Stomach smooth muscle (tissue), 2 donors: ENCODE data around the gene ACTN4.
A peak's percentile ranks its signal among the peaks of the same experiment; 100 is the strongest.

ENCODE experiments used
- H3K27ac ChIP-seq: one replicate; pipeline ENCODE4 v1.7.0; 2013; ENCODE audit warnings: mild to moderate bottlenecking, low read length, inconsistent platforms
- H3K27me3 ChIP-seq, 2 donors: one replicate each; pipeline ENCODE4 v1.7.0; 2013; ENCODE audit warnings: low read length in 2 of 2; ENCODE audit not compliant: insufficient read depth in 2 of 2, control insufficient read depth in 1 of 2
- H3K36me3 ChIP-seq, 2 donors: one replicate each; pipeline ENCODE4 v1.7.0; 2013; ENCODE audit warnings: low read length in 2 of 2; ENCODE audit not compliant: control insufficient read depth in 2 of 2, insufficient read depth in 2 of 2
- H3K4me1 ChIP-seq: one replicate; pipeline ENCODE4 v1.7.0; 2013; ENCODE audit warnings: low read length; ENCODE audit not compliant: control insufficient read depth, insufficient read depth
- H3K4me3 ChIP-seq, 2 donors: one replicate each; pipeline ENCODE4 v1.7.0; 2013; ENCODE audit warnings: low read length in 2 of 2
- H3K9ac ChIP-seq, 2 donors: one replicate each; pipeline ENCODE4 v1.7.0; 2013; ENCODE audit warnings: low read length in 2 of 2, mild to moderate bottlenecking in 1 of 2
- H3K9me3 ChIP-seq, 2 donors: one replicate each; pipeline ENCODE4 v1.7.0; 2013; ENCODE audit warnings: low read length in 2 of 2; ENCODE audit not compliant: control insufficient read depth in 2 of 2
- donor health status: healthy.
- donor health status: Pancreatic carcinoma.

ACTN4 gene

DNA sequence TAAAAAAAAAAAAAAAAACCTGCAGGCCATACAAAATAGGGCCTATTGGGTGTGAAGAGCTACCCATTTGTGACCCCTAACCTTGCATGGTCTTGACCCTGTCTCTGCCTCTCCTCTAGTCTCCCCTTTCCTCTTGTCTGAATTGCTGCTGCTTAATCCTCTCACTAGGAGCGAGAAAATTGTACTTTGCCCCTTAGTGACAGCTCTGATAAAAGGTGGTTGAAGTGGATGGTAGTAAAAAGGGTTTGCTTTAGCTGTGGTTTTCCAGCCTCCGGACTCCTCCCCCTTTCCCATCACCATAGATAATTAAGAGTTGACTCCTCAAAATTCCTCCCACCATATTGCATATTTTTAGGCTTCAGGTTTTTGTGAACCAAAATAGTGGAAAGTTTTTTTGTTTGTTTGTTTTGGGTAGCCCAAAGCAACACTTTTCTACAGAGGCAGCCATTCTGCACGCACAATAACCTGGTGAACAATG is 23.5 kb downstream of the ACTN4 start:
- peaks cover 80% of the 10 kb centered on the region for H3K4me1 ChIP-seq
- no peak overlapping the region for H3K9ac ChIP-seq
- no peaks in the 10 kb centered on the region for H3K27me3 ChIP-seq
- H3K4me3 ChIP-seq, result no peak overlapping the region
- H3K27ac ChIP-seq, result no peak overlapping the region
- no peaks in the 10 kb centered on the region for H3K9me3 ChIP-seq
- no peaks in the 10 kb centered on the region for H3K36me3 ChIP-seq

DNA sequence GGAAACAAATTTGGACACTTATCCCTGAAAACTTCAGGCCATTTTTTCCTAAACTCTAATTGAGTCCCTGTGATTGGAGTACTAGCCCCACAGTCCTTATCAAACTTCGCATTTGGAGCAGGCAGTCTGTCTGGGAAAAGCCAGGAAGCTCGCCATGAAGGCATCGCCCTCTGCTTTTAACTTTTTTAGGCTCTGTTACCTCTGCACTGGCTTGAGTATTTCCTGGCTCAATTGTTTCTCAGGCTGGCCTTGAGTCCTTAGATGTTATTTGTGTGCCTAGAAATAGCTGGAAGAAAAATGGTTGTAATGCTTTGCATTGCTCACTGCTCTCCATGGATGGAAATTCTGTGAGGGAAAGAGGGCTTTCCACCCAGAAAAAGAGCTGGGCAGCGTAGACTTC is 24.2 kb downstream of the ACTN4 start:
- peaks cover 78% of the 10 kb centered on the region for H3K4me1 ChIP-seq
- H3K9ac ChIP-seq, result peak overlapping the region in 1 of 2 donors; percentile 47
- peak overlapping the region in 1 of 2 donors; percentile 15 for H3K4me3 ChIP-seq
- peak overlapping the region; percentile 76 for H3K27ac ChIP-seq
- no peaks in the 10 kb centered on the region for H3K36me3 ChIP-seq
- H3K9me3 ChIP-seq, result no peaks in the 10 kb centered on the region
- no peaks in the 10 kb centered on the region for H3K27me3 ChIP-seq

DNA sequence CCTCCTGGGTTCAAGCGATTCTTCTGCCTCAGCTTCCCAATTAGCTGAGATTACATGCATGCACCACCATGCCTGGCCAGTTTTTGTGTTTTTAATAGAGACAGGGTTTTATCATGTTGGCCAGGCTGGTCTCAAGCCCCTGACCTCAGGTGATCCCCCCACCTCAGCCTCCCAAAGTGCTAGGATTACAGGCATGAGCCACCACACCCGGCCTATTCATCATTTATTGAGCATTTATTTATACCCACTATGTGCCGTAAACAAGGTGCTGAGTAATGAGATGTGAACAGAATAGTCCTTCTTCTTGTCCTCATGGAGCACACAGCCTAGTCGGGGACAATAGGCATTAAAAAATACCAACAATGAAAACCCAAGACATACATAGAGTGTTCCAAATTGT is 25.6 kb downstream of the ACTN4 start:
- H3K9ac ChIP-seq, result no peak overlapping the region
- peaks cover 72% of the 10 kb centered on the region for H3K4me1 ChIP-seq
- H3K27ac ChIP-seq, result no peak overlapping the region

DNA sequence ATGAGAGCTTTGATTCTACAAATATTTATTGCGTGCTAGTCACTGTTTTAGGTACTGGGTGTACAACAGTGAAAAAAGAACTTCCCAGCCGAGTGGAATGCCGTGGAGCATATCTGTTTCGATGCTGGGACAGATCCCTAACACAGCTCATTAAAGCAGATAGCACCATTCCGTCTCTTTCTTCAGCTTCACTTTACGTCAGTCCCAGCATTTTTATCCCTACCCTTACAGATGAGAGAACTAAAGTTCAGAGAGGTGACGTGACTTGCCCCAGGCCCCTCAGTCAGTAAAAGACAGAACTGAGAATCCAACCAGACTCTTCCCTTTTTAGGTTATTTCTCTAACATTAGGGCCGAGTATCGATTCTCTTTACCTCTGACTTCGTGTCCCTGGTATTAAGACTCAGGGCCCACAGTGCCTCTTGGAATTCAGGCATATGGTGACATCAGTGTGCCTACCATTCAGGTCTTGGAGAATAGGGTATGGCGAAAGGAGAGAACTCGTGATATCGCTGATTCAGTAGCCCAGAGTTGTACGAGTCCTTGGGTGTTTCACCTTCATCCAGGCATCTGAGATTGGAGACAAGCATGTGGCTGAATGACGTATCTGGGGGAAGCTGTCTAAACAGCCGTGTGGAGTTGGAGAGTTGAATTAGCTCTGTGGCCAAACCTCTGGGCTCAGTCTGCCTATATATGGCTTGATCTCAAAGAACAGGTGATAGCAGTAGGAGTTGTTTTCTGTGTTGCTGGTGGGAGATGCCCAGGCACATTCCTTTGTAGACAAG is 27.1 kb downstream of the ACTN4 start:
- H3K36me3 ChIP-seq, result peaks cover 6 to 7% of the 10 kb centered on the region in 2 donors
- peak overlapping the region; percentile 24 to 59 for H3K4me3 ChIP-seq
- peak overlapping the region; percentile 54 to 81 for H3K9ac ChIP-seq
- peak overlapping the region; percentile 94 for H3K27ac ChIP-seq
- H3K9me3 ChIP-seq, result no peaks in the 10 kb centered on the region
- H3K27me3 ChIP-seq, result no peaks in the 10 kb centered on the region
- peaks cover 63% of the 10 kb centered on the region for H3K4me1 ChIP-seq

More for the DNA sequence above, 25.6 kb downstream of the ACTN4 start:
- Histone ChIP-seq H3K27me3 (no peaks in the 10 kb centered on the region), H3K9me3 (no peaks in the 10 kb centered on the region), H3K36me3 (peaks cover 3 to 4% of the 10 kb centered on the region in 2 donors), H3K4me3 (no peak overlapping the region)

GRCh38 chr19:38675611-38676010 is 28.2 kb downstream of the ACTN4 start:
- H3K27ac ChIP-seq, result peak overlapping the region; percentile 94
- no peak overlapping the region for H3K9ac ChIP-seq
- peaks cover 6 to 9% of the 10 kb centered on the region in 2 donors for H3K36me3 ChIP-seq
- H3K9me3 ChIP-seq, result no peaks in the 10 kb centered on the region
- H3K4me1 ChIP-seq, result peaks cover 58% of the 10 kb centered on the region
- H3K4me3 ChIP-seq, result peak overlapping the region in 1 of 2 donors; percentile 15
- H3K27me3 ChIP-seq, result no peaks in the 10 kb centered on the region

DNA sequence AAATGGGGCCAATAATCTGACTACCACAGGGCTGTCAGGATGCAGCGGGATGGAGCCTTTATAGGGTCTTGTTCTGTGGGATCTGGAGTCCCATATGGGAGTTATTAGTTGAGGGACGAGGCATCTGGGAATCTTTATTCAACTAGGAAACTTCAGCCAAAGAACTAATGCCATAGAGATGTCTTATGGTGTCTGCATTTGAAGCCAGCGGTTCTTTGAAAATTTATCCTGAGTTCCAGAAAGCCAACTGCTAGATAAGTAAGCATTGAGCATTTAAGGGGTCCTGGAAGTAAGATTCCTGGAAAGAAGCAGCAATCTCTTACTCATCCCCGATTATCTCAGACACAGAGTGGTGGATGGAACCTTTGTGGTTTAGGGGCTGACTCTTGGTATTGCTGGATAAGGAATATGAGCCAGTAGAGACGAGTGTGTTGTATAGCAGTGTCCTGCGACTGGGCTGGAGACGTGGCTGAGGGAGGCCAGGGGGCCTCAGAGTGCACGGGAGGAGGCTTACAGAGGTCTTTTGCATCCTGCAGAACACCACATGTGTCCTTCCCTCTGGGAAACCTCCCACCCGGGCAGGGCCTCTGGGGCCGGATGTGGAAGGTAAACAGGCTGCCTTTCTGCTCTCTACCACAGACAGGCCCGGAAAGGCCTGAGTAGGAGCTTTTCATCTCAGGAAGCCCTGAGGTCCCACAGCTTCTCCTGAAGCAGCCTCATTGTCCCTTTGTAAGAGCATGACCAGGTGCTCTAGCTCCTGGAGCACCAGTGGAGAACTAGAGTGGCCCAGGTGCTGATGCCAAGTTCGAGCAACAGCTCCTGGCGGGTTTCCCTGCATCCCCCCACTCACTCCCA is 28.8 kb downstream of the ACTN4 start:
- Histone ChIP-seq H3K4me3 (peak overlapping the region in 1 of 2 donors; percentile 15), H3K9me3 (no peaks in the 10 kb centered on the region), H3K27me3 (no peaks in the 10 kb centered on the region), H3K9ac (peak overlapping the region in 1 of 2 donors; percentile 29), H3K36me3 (peaks cover 6 to 9% of the 10 kb centered on the region in 2 donors), H3K4me1 (peaks cover 56% of the 10 kb centered on the region), H3K27ac (peak overlapping the region; percentile 94)

- Histone ChIP-seq H3K4me3 (no peak overlapping the region), H3K27ac (peak overlapping the region; percentile 94), H3K9ac (peak overlapping the region in 1 of 2 donors; percentile 29), H3K36me3 (peaks cover 6 to 9% of the 10 kb centered on the region in 2 donors), H3K4me1 (peaks cover 53% of the 10 kb centered on the region), H3K27me3 (no peaks in the 10 kb centered on the region), H3K9me3 (no peaks in the 10 kb centered on the region)
Measured at GRCh38 chr19:38676878-38677646, 29.6 kb downstream of the ACTN4 start.

GRCh38 chr19:38678217-38678890 is 30.9 kb downstream of the ACTN4 start:
- H3K4me3 ChIP-seq, result no peak overlapping the region
- H3K4me1 ChIP-seq, result peaks cover 61% of the 10 kb centered on the region
- no peaks in the 10 kb centered on the region for H3K9me3 ChIP-seq
- H3K9ac ChIP-seq, result no peak overlapping the region
- no peaks in the 10 kb centered on the region for H3K27me3 ChIP-seq
- peak overlapping the region; percentile 6 for H3K27ac ChIP-seq
- H3K36me3 ChIP-seq, result peaks cover 6 to 9% of the 10 kb centered on the region in 2 donors

DNA sequence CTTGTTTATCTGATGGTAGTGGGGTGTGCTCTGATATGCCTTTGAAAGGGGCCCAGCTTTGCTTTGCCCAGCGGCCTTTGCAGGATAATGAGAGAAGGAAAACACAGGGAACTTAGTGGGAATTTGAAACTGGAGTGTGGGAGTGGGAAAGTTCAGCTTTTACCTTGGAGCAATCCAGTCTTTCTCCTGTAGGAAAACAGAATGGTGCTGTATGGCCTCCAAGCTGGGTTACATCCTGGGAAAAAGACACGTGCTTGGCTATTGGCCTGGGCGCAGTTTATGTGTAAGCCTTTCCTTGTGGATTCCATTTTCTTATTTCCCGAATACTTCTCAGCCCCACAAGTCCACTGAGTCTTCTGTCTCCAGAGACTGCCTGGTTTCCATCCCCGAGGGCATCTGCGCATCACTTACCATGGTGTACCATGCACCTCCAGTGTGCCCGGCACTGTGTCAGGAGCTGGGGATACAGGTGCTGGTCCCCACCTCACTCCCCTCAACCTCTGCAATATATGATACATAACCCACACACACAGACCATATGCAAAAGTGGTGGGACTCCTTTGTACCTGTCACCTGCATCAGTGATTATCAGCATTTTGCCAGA is 31.5 kb downstream of the ACTN4 start:
- H3K9me3 ChIP-seq, result no peaks in the 10 kb centered on the region
- peaks cover 6 to 9% of the 10 kb centered on the region in 2 donors for H3K36me3 ChIP-seq
- H3K4me3 ChIP-seq, result no peak overlapping the region
- no peaks in the 10 kb centered on the region for H3K27me3 ChIP-seq
- no peak overlapping the region for H3K9ac ChIP-seq
- peaks cover 66% of the 10 kb centered on the region for H3K4me1 ChIP-seq
- peak overlapping the region; percentile 6 for H3K27ac ChIP-seq
